Astrocyte (in vitro differentiated cells and primary cell): ENCODE measurements around the gene MYH9.

Experiments
- EZH2 ChIP-seq: IDR thresholded peaks from 2 replicates; pipeline ENCODE4 v1.6.1; 2012; ENCODE audit warnings: mild to moderate bottlenecking, low read length, inconsistent platforms; ENCODE audit not compliant: insufficient read depth
- TF ChIP-seq, protein P1 (sequence below): IDR thresholded peaks from 2 replicates; pipeline ENCODE4 v1.5.1; 2011; ENCODE audit warnings: low read depth, mild to moderate bottlenecking, inconsistent platforms, low read length, moderate library complexity; ENCODE audit not compliant: insufficient read depth

GRCh38 chr22:36257308-36257707 lies 130.5 kb downstream of the MYH9 start:
- no peak for TF ChIP-seq EZH2
- TF ChIP-seq, protein P1, sequence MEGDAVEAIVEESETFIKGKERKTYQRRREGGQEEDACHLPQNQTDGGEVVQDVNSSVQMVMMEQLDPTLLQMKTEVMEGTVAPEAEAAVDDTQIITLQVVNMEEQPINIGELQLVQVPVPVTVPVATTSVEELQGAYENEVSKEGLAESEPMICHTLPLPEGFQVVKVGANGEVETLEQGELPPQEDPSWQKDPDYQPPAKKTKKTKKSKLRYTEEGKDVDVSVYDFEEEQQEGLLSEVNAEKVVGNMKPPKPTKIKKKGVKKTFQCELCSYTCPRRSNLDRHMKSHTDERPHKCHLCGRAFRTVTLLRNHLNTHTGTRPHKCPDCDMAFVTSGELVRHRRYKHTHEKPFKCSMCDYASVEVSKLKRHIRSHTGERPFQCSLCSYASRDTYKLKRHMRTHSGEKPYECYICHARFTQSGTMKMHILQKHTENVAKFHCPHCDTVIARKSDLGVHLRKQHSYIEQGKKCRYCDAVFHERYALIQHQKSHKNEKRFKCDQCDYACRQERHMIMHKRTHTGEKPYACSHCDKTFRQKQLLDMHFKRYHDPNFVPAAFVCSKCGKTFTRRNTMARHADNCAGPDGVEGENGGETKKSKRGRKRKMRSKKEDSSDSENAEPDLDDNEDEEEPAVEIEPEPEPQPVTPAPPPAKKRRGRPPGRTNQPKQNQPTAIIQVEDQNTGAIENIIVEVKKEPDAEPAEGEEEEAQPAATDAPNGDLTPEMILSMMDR = no peak
